ENCODE results near the gene SCIN. TPM values are rescaled to one million over a fixed set of nuclear protein-coding genes. Genes with fewer than 3 reads are reported as not detected.

SCIN gene
- total RNA-seq, 1 experiment from 2014 or later: 5.6 TPM

DNA sequence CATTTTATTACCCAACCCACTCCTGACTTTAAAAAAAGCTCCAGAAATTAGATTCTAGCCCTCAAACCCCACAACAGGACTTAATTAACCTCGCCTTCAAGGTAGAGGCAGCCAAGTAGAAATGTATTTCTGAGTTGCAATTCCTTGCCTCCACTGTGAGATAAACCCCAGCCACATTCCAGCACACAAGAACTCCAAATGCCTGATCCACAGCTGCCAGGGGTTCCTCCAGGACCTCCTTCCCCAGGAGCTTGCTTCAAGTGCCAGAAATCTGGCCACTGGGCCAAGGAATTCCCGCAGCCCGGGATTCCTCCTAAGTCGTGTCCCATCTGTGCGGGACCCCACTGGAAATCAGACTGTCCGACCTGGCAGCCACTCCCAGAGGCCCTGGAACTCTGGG lies 91.1 kb downstream of the SCIN start:
- no peaks in the 10 kb centered on the region for H3K4me1 ChIP-seq (ENCODE audit: control insufficient read depth, insufficient read depth, low read length)
- ATAC-seq: no peak
- no peak overlapping the region for H3K27ac ChIP-seq (ENCODE audit: low read length)
- no peaks in the 10 kb centered on the region for H3K27me3 ChIP-seq (ENCODE audit: control insufficient read depth, insufficient read depth, low read length)
- no peaks in the 10 kb centered on the region for H3K9me3 ChIP-seq (ENCODE audit: control insufficient read depth, insufficient read depth, low read depth, low read length)
- TF ChIP-seq SIN3A (IDR thresholded peaks at IDR 0.05; ENCODE audit: borderline replicate concordance, insufficient read depth, low read depth, low read length) (no peak), POLR2AphosphoS5 (IDR thresholded peaks at IDR 0.05; ENCODE audit: low read depth, low read length) (no peak), TCF7L2 (IDR thresholded peaks at IDR 0.05; ENCODE audit: low read depth, low read length) (no peak)
- no TSS peak for BruUV-seq (replicated peaks)
- no peak for DNase-seq (ENCODE audit: low read depth, low spot score)
- intact Hi-C loops (cut with micrococcal nuclease; ENCODE audit: unreplicated experiment) (no loop called here), in situ Hi-C loops (cut with HindIII; ENCODE audit: low pct_unique_long_range_greater_than_20kb, low sequenced_read_pairs) (no loop called here)
- H3K4me3 ChIP-seq (ENCODE audit: low read depth in 2 of 2, low read length in 2 of 2): no peak overlapping the region
- POLR2A ChIA-PET: no interaction called here
- H3K36me3 ChIP-seq (ENCODE audit: control insufficient read depth, insufficient read depth, low read length): no peaks in the 10 kb centered on the region
- CTCF ChIA-PET: no interaction called here

DNA sequence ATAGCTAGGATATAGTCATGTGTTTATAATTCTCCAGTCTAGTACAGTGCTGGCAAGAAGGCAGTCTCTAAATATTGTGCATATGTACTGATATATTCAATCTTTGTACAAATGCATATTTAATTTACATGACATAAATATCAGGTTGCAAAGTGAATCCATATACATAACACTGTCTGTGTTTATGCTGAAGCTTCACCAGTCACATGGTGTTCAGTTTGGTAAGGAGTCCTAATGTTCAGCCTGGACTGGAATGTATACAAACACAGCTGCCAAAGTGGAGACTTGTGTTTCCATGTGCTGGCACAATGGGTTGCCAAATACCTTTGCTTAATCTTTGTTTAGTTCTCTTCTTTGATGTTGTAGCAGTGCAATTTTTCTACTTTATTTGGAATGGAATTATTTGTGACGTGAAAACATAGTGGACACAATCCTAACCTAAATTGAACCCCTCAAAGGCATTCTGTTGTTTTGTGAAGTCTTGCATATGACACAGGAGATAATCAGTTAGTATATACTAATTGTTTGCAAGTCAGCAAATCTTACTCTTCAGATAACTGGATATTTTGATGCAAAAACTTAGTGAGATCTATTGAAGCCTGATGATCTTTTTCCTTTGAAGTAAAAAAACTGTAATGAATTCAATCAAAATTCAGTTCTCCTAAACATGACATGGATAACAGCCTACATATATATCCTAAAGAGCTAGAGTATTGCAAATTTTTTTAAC lies 99.6 kb downstream of the SCIN start:
- Histone ChIP-seq H3K4me3 (ENCODE audit: low read depth in 2 of 2, low read length in 2 of 2) (no peak overlapping the region), H3K4me1 (ENCODE audit: control insufficient read depth, insufficient read depth, low read length) (no peaks in the 10 kb centered on the region), H3K27ac (ENCODE audit: low read length) (no peak overlapping the region), H3K36me3 (ENCODE audit: control insufficient read depth, insufficient read depth, low read length) (no peaks in the 10 kb centered on the region), H3K27me3 (ENCODE audit: control insufficient read depth, insufficient read depth, low read length) (no peaks in the 10 kb centered on the region), H3K9me3 (ENCODE audit: control insufficient read depth, insufficient read depth, low read depth, low read length) (no peaks in the 10 kb centered on the region)
- BruUV-seq (replicated peaks): no TSS peak
- intact Hi-C loops (cut with micrococcal nuclease; ENCODE audit: unreplicated experiment) (no loop called here), in situ Hi-C loops (cut with HindIII; ENCODE audit: low pct_unique_long_range_greater_than_20kb, low sequenced_read_pairs) (no loop called here)
- DNase-seq (ENCODE audit: low read depth, low spot score): no peak
- ChIA-PET CTCF (no interaction called here), POLR2A (no interaction called here)
- TF ChIP-seq SIN3A (IDR thresholded peaks at IDR 0.05; ENCODE audit: borderline replicate concordance, insufficient read depth, low read depth, low read length) (no peak), TCF7L2 (IDR thresholded peaks at IDR 0.05; ENCODE audit: low read depth, low read length) (no peak), POLR2AphosphoS5 (IDR thresholded peaks at IDR 0.05; ENCODE audit: low read depth, low read length) (no peak)
- TF ChIP-seq, protein P1, sequence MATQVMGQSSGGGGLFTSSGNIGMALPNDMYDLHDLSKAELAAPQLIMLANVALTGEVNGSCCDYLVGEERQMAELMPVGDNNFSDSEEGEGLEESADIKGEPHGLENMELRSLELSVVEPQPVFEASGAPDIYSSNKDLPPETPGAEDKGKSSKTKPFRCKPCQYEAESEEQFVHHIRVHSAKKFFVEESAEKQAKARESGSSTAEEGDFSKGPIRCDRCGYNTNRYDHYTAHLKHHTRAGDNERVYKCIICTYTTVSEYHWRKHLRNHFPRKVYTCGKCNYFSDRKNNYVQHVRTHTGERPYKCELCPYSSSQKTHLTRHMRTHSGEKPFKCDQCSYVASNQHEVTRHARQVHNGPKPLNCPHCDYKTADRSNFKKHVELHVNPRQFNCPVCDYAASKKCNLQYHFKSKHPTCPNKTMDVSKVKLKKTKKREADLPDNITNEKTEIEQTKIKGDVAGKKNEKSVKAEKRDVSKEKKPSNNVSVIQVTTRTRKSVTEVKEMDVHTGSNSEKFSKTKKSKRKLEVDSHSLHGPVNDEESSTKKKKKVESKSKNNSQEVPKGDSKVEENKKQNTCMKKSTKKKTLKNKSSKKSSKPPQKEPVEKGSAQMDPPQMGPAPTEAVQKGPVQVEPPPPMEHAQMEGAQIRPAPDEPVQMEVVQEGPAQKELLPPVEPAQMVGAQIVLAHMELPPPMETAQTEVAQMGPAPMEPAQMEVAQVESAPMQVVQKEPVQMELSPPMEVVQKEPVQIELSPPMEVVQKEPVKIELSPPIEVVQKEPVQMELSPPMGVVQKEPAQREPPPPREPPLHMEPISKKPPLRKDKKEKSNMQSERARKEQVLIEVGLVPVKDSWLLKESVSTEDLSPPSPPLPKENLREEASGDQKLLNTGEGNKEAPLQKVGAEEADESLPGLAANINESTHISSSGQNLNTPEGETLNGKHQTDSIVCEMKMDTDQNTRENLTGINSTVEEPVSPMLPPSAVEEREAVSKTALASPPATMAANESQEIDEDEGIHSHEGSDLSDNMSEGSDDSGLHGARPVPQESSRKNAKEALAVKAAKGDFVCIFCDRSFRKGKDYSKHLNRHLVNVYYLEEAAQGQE (IDR thresholded peaks at IDR 0.05; ENCODE audit: insufficient read depth in 1 of 2, low read depth in 2 of 2, low read length in 1 of 2): no peak
- TF ChIP-seq, protein P2, sequence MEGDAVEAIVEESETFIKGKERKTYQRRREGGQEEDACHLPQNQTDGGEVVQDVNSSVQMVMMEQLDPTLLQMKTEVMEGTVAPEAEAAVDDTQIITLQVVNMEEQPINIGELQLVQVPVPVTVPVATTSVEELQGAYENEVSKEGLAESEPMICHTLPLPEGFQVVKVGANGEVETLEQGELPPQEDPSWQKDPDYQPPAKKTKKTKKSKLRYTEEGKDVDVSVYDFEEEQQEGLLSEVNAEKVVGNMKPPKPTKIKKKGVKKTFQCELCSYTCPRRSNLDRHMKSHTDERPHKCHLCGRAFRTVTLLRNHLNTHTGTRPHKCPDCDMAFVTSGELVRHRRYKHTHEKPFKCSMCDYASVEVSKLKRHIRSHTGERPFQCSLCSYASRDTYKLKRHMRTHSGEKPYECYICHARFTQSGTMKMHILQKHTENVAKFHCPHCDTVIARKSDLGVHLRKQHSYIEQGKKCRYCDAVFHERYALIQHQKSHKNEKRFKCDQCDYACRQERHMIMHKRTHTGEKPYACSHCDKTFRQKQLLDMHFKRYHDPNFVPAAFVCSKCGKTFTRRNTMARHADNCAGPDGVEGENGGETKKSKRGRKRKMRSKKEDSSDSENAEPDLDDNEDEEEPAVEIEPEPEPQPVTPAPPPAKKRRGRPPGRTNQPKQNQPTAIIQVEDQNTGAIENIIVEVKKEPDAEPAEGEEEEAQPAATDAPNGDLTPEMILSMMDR (IDR thresholded peaks at IDR 0.05): no peak
- ATAC-seq: no peak

Measured in Panc1 (cell line).